ENCODE measurements around the gene BYSL. TPM values are rescaled to one million over a fixed set of nuclear protein-coding genes. Genes with fewer than 3 reads are reported as not detected.

BYSL gene
- total RNA-seq, 1 experiment from 2014 or later = 33.0 TPM

DNA sequence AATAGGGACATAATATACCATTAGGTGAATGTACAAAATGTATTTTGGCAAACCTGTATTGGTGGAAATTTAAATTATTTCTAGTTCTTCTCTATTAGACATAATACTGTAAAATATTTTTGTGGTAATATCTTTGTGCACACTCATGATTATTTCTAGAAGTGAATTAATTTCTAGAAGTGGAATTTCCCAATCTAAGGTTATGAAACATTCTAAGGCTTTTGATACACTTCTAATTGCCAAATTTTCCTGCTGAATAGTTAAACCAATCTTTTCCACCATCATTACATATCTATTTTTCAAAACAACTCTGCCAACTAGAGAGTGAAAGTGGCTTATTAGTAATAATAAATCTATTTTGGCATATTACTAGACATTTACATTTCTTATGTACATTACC lies 22.2 kb downstream of the BYSL start:
- H2AFZ ChIP-seq = no peak overlapping the region
- intact Hi-C loops (cut with micrococcal nuclease; ENCODE audit: unreplicated experiment) = no loop called here
- no TSS peak for BruUV-seq (replicated peaks)

DNA sequence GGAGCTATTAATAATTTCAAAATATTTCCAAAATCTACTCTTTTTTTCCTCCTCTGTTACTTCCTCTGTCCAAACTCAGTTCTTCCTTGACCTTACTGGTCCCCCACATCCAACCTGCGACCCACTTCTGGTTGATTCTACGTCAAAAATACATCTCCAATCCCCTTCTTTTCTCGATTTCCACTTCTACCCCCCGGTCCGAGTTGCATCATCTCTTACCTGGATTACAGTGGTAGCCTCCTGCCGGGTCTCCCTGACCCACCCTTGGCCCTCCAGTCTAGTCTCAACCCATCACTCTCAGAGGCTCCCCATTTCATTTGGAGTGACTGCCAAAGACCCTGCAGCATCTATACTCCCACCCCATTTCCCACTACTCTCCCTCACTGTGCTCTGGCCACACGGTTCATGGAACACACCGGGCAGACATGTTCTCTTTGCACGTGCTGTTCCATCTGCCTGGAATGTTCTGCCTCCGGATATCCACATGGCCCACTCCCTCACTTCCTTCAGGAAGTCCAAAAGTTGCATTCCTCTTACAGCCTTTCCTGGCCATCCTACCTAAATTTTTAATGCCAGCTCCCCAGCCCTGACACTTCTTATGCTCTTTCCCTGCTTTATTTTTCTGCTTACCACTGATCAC lies 26.4 kb downstream of the BYSL start:
- Histone ChIP-seq H3K27me3 (ENCODE audit: insufficient read depth, low read depth) (no peaks in the 10 kb centered on the region), H3K9me3 (ENCODE audit: insufficient read depth, low read depth) (no peaks in the 10 kb centered on the region), H3K4me3 (no peak overlapping the region), H3K27ac (no peak overlapping the region), H3K79me2 (ENCODE audit: low read depth) (no peaks in the 10 kb centered on the region), H4K20me1 (ENCODE audit: insufficient read depth) (no peaks in the 10 kb centered on the region), H3F3A (ENCODE audit: insufficient read depth, low read depth) (peaks cover 8% of the 10 kb centered on the region), H3K4me2 (no peak overlapping the region), H3K4me1 (replicated peaks; ENCODE audit: insufficient read depth) (peaks cover 8% of the 10 kb centered on the region; the same call in 1 of the 2 replicates), H3K9me2 (ENCODE audit: insufficient read depth) (no peaks in the 10 kb centered on the region), H3K36me3 (ENCODE audit: low read depth) (no peaks in the 10 kb centered on the region), H2AFZ (no peak overlapping the region)
- no peak for TF ChIP-seq EZH2 (IDR thresholded peaks at IDR 0.05; ENCODE audit: low read depth)
- TF ChIP-seq, protein P1, sequence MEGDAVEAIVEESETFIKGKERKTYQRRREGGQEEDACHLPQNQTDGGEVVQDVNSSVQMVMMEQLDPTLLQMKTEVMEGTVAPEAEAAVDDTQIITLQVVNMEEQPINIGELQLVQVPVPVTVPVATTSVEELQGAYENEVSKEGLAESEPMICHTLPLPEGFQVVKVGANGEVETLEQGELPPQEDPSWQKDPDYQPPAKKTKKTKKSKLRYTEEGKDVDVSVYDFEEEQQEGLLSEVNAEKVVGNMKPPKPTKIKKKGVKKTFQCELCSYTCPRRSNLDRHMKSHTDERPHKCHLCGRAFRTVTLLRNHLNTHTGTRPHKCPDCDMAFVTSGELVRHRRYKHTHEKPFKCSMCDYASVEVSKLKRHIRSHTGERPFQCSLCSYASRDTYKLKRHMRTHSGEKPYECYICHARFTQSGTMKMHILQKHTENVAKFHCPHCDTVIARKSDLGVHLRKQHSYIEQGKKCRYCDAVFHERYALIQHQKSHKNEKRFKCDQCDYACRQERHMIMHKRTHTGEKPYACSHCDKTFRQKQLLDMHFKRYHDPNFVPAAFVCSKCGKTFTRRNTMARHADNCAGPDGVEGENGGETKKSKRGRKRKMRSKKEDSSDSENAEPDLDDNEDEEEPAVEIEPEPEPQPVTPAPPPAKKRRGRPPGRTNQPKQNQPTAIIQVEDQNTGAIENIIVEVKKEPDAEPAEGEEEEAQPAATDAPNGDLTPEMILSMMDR (conservative IDR thresholded peaks at IDR 0.05) = no peak
- POLR2A ChIA-PET (ENCODE audit: unreplicated experiment) = no interaction called here
- intact Hi-C loops (cut with micrococcal nuclease; ENCODE audit: unreplicated experiment) = no loop called here
- CTCF ChIA-PET = no interaction called here
- no TSS peak for BruUV-seq (replicated peaks)
- no peak for DNase-seq

More for the DNA sequence above, 22.2 kb downstream of the BYSL start:
- DNase-seq = no peak
- H3K27me3 ChIP-seq (ENCODE audit: insufficient read depth, low read depth) = no peaks in the 10 kb centered on the region
- CTCF ChIA-PET = interaction anchor here (0.7 kb wide), 1 partner anchor 1152 kb away, joined by 16 read pairs; no protein-coding TSS in a partner anchor
- no peak overlapping the region for H3K4me3 ChIP-seq
- TF ChIP-seq EZH2 (IDR thresholded peaks at IDR 0.05; ENCODE audit: low read depth) = no peak
- no peak overlapping the region for H3K4me2 ChIP-seq
- peaks cover 27% of the 10 kb centered on the region for H3K4me1 ChIP-seq (replicated peaks; ENCODE audit: insufficient read depth)
- no peaks in the 10 kb centered on the region for H3K9me3 ChIP-seq (ENCODE audit: insufficient read depth, low read depth)
- H3K79me2 ChIP-seq (ENCODE audit: low read depth) = peaks cover 15% of the 10 kb centered on the region
- POLR2A ChIA-PET (ENCODE audit: unreplicated experiment) = no interaction called here
- no peak overlapping the region for H3K27ac ChIP-seq
- no peaks in the 10 kb centered on the region for H4K20me1 ChIP-seq (ENCODE audit: insufficient read depth)
- H3F3A ChIP-seq (ENCODE audit: insufficient read depth, low read depth) = peaks cover 17% of the 10 kb centered on the region
- no peaks in the 10 kb centered on the region for H3K36me3 ChIP-seq (ENCODE audit: low read depth)
- H3K9me2 ChIP-seq (ENCODE audit: insufficient read depth) = no peaks in the 10 kb centered on the region

DNA sequence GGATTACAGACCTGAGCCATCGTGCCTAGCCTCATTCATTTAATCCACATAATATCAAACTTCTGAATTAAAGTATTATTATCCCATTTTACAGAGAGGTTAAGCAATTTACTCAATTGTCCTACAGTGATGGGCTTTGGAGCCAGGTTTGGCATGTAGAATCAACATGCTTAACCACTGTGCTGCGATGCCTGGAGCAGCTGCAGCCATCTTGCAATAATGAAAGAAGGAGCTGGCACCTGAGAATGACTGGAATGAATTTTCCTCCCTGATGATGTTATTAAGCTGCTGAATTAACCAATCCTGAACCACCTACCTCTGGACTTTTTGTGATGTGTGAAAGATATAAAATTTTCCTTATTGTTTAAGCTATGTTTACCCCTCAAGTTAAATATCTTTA lies 33.4 kb downstream of the BYSL start:
- no peaks in the 10 kb centered on the region; the same call in 1 of the 2 replicates for H3K4me1 ChIP-seq (replicated peaks; ENCODE audit: insufficient read depth)
- no TSS peak for BruUV-seq (replicated peaks)
- no peaks in the 10 kb centered on the region for H3K36me3 ChIP-seq (ENCODE audit: low read depth)
- no peaks in the 10 kb centered on the region for H4K20me1 ChIP-seq (ENCODE audit: insufficient read depth)
- H3K9me2 ChIP-seq (ENCODE audit: insufficient read depth) = no peaks in the 10 kb centered on the region
- CTCF ChIA-PET = no interaction called here
- no peaks in the 10 kb centered on the region for H3K79me2 ChIP-seq (ENCODE audit: low read depth)
- no peaks in the 10 kb centered on the region for H3K27me3 ChIP-seq (ENCODE audit: insufficient read depth, low read depth)
- POLR2A ChIA-PET (ENCODE audit: unreplicated experiment) = no interaction called here
- H3K27ac ChIP-seq = peak overlapping the region; percentile 9
- no peak for DNase-seq
- H3F3A ChIP-seq (ENCODE audit: insufficient read depth, low read depth) = peaks cover 13% of the 10 kb centered on the region; the same call in 1 of the 2 replicates
- no peak overlapping the region for H2AFZ ChIP-seq
- intact Hi-C loops (cut with micrococcal nuclease; ENCODE audit: unreplicated experiment) = no loop called here
- H3K4me2 ChIP-seq = no peak overlapping the region
- H3K4me3 ChIP-seq = no peak overlapping the region
- TF ChIP-seq, protein P1 (conservative IDR thresholded peaks at IDR 0.05) = no peak
- TF ChIP-seq EZH2 (IDR thresholded peaks at IDR 0.05; ENCODE audit: low read depth) = no peak
- H3K9me3 ChIP-seq (ENCODE audit: insufficient read depth, low read depth) = no peaks in the 10 kb centered on the region

All from PC-9 (cell line).